Measurements from ENCODE around the gene HSCB.

DNA sequence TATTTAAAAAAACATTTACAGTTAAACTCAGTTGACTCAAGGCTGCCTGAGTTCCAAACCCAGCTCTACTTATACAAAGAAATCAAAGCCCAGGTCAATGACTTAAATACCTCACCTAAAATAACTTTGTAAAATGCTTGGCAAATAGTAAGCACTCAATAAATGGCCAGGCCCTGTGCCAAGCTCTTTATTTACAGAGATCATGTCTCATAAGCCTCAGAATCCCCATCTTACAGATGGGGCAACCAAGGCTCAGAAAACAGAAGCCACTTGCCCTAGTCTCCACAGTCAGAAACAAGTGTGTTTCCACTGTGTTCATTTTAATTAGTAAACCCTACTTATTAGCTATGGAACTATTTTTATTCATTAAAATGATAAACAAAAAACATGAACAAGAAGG, 31.7 kb upstream of the HSCB start:
- TF ChIP-seq, protein P1, sequence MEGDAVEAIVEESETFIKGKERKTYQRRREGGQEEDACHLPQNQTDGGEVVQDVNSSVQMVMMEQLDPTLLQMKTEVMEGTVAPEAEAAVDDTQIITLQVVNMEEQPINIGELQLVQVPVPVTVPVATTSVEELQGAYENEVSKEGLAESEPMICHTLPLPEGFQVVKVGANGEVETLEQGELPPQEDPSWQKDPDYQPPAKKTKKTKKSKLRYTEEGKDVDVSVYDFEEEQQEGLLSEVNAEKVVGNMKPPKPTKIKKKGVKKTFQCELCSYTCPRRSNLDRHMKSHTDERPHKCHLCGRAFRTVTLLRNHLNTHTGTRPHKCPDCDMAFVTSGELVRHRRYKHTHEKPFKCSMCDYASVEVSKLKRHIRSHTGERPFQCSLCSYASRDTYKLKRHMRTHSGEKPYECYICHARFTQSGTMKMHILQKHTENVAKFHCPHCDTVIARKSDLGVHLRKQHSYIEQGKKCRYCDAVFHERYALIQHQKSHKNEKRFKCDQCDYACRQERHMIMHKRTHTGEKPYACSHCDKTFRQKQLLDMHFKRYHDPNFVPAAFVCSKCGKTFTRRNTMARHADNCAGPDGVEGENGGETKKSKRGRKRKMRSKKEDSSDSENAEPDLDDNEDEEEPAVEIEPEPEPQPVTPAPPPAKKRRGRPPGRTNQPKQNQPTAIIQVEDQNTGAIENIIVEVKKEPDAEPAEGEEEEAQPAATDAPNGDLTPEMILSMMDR (IDR thresholded peaks at IDR 0.05), result no peak
- TF ChIP-seq POLR2A (IDR thresholded peaks at IDR 0.05), result no peak
